K562 (cell line): ENCODE results near the gene SULT1C3. TPM values are rescaled to one million over a fixed set of nuclear protein-coding genes. Genes with fewer than 3 reads are reported as not detected.

ENCODE experiments used
- ATAC-seq: fragments of 200-7000 bp; cut with Tn5 transposase; 3 replicates; pipeline ENCODE4 v1.9.1; 2020; ENCODE audit warnings: moderate library complexity
- BruUV-seq: library from RNA; stranded (reverse); fragments of 400-500 nt; replicated peaks from 2 replicates; lab custom pipeline; 2021; lab: Mats Ljungman, UMichigan
- CTCF ChIA-PET: fragments of 300-600 bp; formaldehyde crosslinking; extraction: SDS; loops from one replicate; lab custom pipeline; 2021; ENCODE audit warnings: low intra/inter-chr PET ratio; lab: Yijun Ruan, JAX
- POLR2A ChIA-PET: fragments of 300-600, 350-650 bp; sonication (Branson Sonifier 250); formaldehyde crosslinking; extraction: SDS; loops from one replicate; lab custom pipeline; 2021; ENCODE audit warnings: antibody characterized with exemption, inconsistent platforms; lab: Yijun Ruan, JAX
- DNase-seq, 4 experiments: peaks; one replicate each; pipeline versions ENCODE4 v3.0.0 to v3.0.0-alpha.2; 2011 to 2018; ENCODE audit warnings: low spot score in 3 of 4, mixed read lengths in 3 of 4; ENCODE audit errors: extremely low read depth in 1 of 4
- FAIRE-seq: peaks from 2 replicates; lab custom pipeline; 2011; peaks lifted over from hg19 to GRCh38; lab: Jason Lieb, UNC
- H2AFZ ChIP-seq: 2 replicates; pipeline ENCODE4 v1.6.0; 2011; ENCODE audit warnings: low read depth, low read length, control low read depth, inconsistent platforms
- H3K27ac ChIP-seq: fragments of 200-600 bp; 3 replicates; pipeline ENCODE4 v1.8.0; 2011; ENCODE audit warnings: low read depth, mild to moderate bottlenecking, control low read depth, inconsistent platforms, low read length, moderate library complexity, mixed read lengths; ENCODE audit errors: extremely low read depth
- H3K27me3 ChIP-seq, 2 experiments: fragments of 300-600 bp in 1 of 2; 2 replicates in 1 of 2; 3 replicates in 1 of 2; pipeline versions ENCODE4 v1.6.0 to v1.8.0; 2011; ENCODE audit warnings: inconsistent platforms in 2 of 2, low read length in 2 of 2, mild to moderate bottlenecking in 1 of 2, mixed read lengths in 1 of 2, moderate library complexity in 1 of 2; ENCODE audit not compliant: control insufficient read depth in 2 of 2, insufficient read depth in 2 of 2
- H3K36me3 ChIP-seq: fragments of 300-600 bp; 3 replicates; pipeline ENCODE4 v1.8.0; 2011; ENCODE audit warnings: mild to moderate bottlenecking, low read length, inconsistent platforms; ENCODE audit not compliant: control insufficient read depth, insufficient read depth
- H3K4me1 ChIP-seq, 2 experiments: fragments of 200-600 bp in 1 of 2; replicated peaks in 1 of 2; 2 replicates in 1 of 2; 3 replicates in 1 of 2; pipeline versions ENCODE4 v1.5.1 to v1.8.0; 2011; ENCODE audit warnings: inconsistent platforms in 2 of 2, low read length in 2 of 2, mild to moderate bottlenecking in 1 of 2, mixed read lengths in 1 of 2, moderate library complexity in 1 of 2; ENCODE audit not compliant: control insufficient read depth in 2 of 2, insufficient read depth in 2 of 2
- H3K4me2 ChIP-seq: 2 replicates; pipeline ENCODE4 v1.6.1; 2011; ENCODE audit warnings: low read length, control low read depth, inconsistent platforms, mixed read lengths; ENCODE audit not compliant: insufficient read depth
- H3K4me3 ChIP-seq: fragments of 200-600 bp; sonication (generic), shearing (Covaris generic); 2 replicates; pipeline ENCODE4 v1.5.1; 2016; ENCODE audit warnings: control low read depth, inconsistent platforms
- H3K79me2 ChIP-seq: fragments of 200-600 bp; 3 replicates; pipeline ENCODE4 v1.8.0; 2011; ENCODE audit warnings: low read length, inconsistent platforms; ENCODE audit not compliant: control insufficient read depth, insufficient read depth
- H3K9ac ChIP-seq, 2 experiments: 2 replicates each; pipeline versions ENCODE4 v1.6.0 to v1.6.1; 2011; ENCODE audit warnings: low read depth in 2 of 2, low read length in 2 of 2, control low read depth in 1 of 2, inconsistent platforms in 1 of 2, mild to moderate bottlenecking in 1 of 2, mixed read lengths in 1 of 2; ENCODE audit not compliant: insufficient read depth in 1 of 2
- H3K9me1 ChIP-seq: one replicate; pipeline ENCODE4 v1.6.0; 2011; ENCODE audit warnings: inconsistent platforms, mild to moderate bottlenecking, low read length, moderate library complexity; ENCODE audit not compliant: control insufficient read depth, insufficient read depth
- H3K9me3 ChIP-seq: replicated peaks from 2 replicates; pipeline ENCODE4 v1.5.1; 2011; ENCODE audit warnings: low read depth, low read length, inconsistent platforms; ENCODE audit not compliant: control insufficient read depth, insufficient read depth
- H4K20me1 ChIP-seq: replicated peaks from 2 replicates; pipeline ENCODE4 v1.6.1; 2011; ENCODE audit warnings: low read length, inconsistent platforms, mixed read lengths; ENCODE audit not compliant: control insufficient read depth, insufficient read depth
- CREB1 ChIP-seq, 2 experiments: sonication (generic) in 1 of 2; formaldehyde crosslinking in 1 of 2; IDR thresholded peaks; 2 replicates each; pipeline versions ENCODE4 v1.6.1 to v1.8.0; 2012 to 2022; ENCODE audit warnings: inconsistent platforms in 1 of 2, mild to moderate bottlenecking in 1 of 2, missing genetic modification reagents in 1 of 2, moderate library complexity in 1 of 2
- E2F6 ChIP-seq, 2 experiments: IDR thresholded peaks; 2 replicates each; pipeline ENCODE4 v1.6.1; 2011; ENCODE audit warnings: borderline replicate concordance in 1 of 2, control low read depth in 1 of 2, low read depth in 1 of 2, low read length in 1 of 2, mild to moderate bottlenecking in 1 of 2, mixed read lengths in 1 of 2, moderate library complexity in 1 of 2; ENCODE audit not compliant: insufficient read depth in 1 of 2, insufficient read length in 1 of 2, poor library complexity in 1 of 2, severe bottlenecking in 1 of 2; ENCODE audit errors: extremely low read depth in 1 of 2
- HDAC8 ChIP-seq: fragments of 450-650 bp; IDR thresholded peaks from 2 replicates; pipeline ENCODE4 v1.6.1; 2016; ENCODE audit warnings: mild to moderate bottlenecking, missing genetic modification characterization, moderate library complexity, missing compliant biosample characterization
- SAP30 ChIP-seq: fragments of 200-600 bp; sonication (generic); IDR thresholded peaks from 2 replicates; pipeline ENCODE4 v1.6.1; 2012; ENCODE audit warnings: borderline replicate concordance, low read depth, mild to moderate bottlenecking, moderate library complexity, low read length, control low read depth, inconsistent platforms; ENCODE audit not compliant: insufficient read depth, poor library complexity, severe bottlenecking
- in situ Hi-C: fragments of 300-500 bp; cut with MboI; formaldehyde crosslinking; loops from 4 replicates; pipeline ENCODE4 v1.15.0; 2018; ENCODE audit warnings: inconsistent platforms, mixed read lengths
- intact Hi-C: fragments of 100-400 bp; cut with micrococcal nuclease; formaldehyde crosslinking; loops from 2 replicates; pipeline ENCODE4 v1.14.2; 2022
- polyA plus RNA-seq, 8 experiments: library from polyadenylated mRNA; depleted of rRNA in 4 of 8; stranded (reverse) in 5 of 8; unstranded in 3 of 8; fragments of >200 nt; fragmentation: Nextera tagmentation in 2 of 8; fragmentation: Illumina TruSeq in 1 of 8; extraction: Ambion mirVana in 2 of 8; extraction: Trizol in 1 of 8; gene quantifications; 2 replicates each; pipeline versions ENCODE4 v1.2.1 to v1.2.3, GENCODE V29; 2011 to 2014; ENCODE audit warnings: inconsistent platforms in 1 of 8, missing spikeins in 1 of 8
- total RNA-seq, 7 experiments: library from RNA; depleted of rRNA in 6 of 7; stranded (reverse); fragments of >200 nt in 6 of 7; fragmentation: Illumina TruSeq in 2 of 7; extraction: Trizol in 2 of 7; gene quantifications; 2 replicates each; pipeline versions ENCODE4 v1.2.1 to v1.2.3, GENCODE V29; 2011 to 2021; ENCODE audit warnings: low replicate concordance in 1 of 7

SULT1C3 gene
- total and polyA plus RNA-seq, 9 of the 15 experiments (the other 6 are each of a cell fraction or from before 2014, with no cell fraction given) = not detected

GRCh38 chr2:108309903-108310302 is 70.1 kb downstream of the SULT1C3 start:
- in situ Hi-C loops = no loop called here
- H4K20me1 ChIP-seq = no peaks in the 10 kb centered on the region
- no peak for DNase-seq
- no peak overlapping the region for H3K27ac ChIP-seq
- H3K9me3 ChIP-seq = no peaks in the 10 kb centered on the region
- H2AFZ ChIP-seq = no peak overlapping the region
- no peak for ATAC-seq
- H3K4me2 ChIP-seq = no peak overlapping the region
- intact Hi-C loops = no loop called here
- no peak for FAIRE-seq
- no peaks in the 10 kb centered on the region for H3K4me1 ChIP-seq
- H3K9ac ChIP-seq = no peak overlapping the region
- H3K9me1 ChIP-seq = no peaks in the 10 kb centered on the region
- BruUV-seq = no TSS peak
- H3K4me3 ChIP-seq = no peak overlapping the region
- H3K27me3 ChIP-seq = no peaks in the 10 kb centered on the region
- POLR2A ChIA-PET = no interaction called here
- H3K36me3 ChIP-seq = no peaks in the 10 kb centered on the region
- CTCF ChIA-PET = no interaction called here
- no peaks in the 10 kb centered on the region for H3K79me2 ChIP-seq
- TF ChIP-seq E2F6 (IDR thresholded peaks at IDR 0.05; ENCODE audit: borderline replicate concordance in 1 of 2, extremely low read depth in 1 of 2, insufficient read depth in 1 of 2, insufficient read length in 1 of 2, low read depth in 1 of 2, low read length in 1 of 2, poor library complexity in 1 of 2, severe bottlenecking in 1 of 2) = no peak
- no peak for TF ChIP-seq CREB1 (IDR thresholded peaks at IDR 0.05)
- no peak for TF ChIP-seq CREB1 (CRISPR knock-in tag; IDR thresholded peaks at IDR 0.05)
- no peak for TF ChIP-seq HDAC8 (tag)
- TF ChIP-seq SAP30 = no peak
- TF ChIP-seq, all 486 proteins: peak for 0

Other genes with a start within 250 kb of the SULT1C3 start
- not detected in 2 replicates for gene SULT1C2, start 48.9 kb downstream of the SULT1C3 start, total RNA-seq (2014; rRNA removed)
- not detected in 2 replicates for gene SULT1C2, start 48.9 kb downstream of the SULT1C3 start, total RNA-seq (2014; rRNA removed; fragmentation: Illumina TruSeq; extraction: Trizol)
- gene SULT1C2, start 48.9 kb downstream of the SULT1C3 start, total RNA-seq (2015; rRNA removed; fragmentation: Illumina TruSeq; extraction: Trizol) = 0.15 and 0.22 TPM in 2 replicates
- gene SULT1C2, start 48.9 kb downstream of the SULT1C3 start, total RNA-seq (2021) = not detected in 2 replicates
- not detected in 2 replicates for gene SULT1C2, start 48.9 kb downstream of the SULT1C3 start, polyA plus RNA-seq (2011; rRNA removed)
- not detected in 2 replicates for gene SULT1C2, start 48.9 kb downstream of the SULT1C3 start, polyA plus RNA-seq (2014; fragmentation: Illumina TruSeq; extraction: Trizol)
- gene SULT1C2, start 48.9 kb downstream of the SULT1C3 start, polyA plus RNA-seq (2014; fragmentation: Nextera tagmentation; extraction: Ambion mirVana) = not detected
- gene SULT1C2, start 48.9 kb downstream of the SULT1C3 start, polyA plus RNA-seq (2014; rRNA removed) = not detected in 2 replicates
- gene SULT1C4, start 138.0 kb downstream of the SULT1C3 start, total RNA-seq (2014; rRNA removed) = not detected in 2 replicates
- 0.10 TPM in 1 of 2 replicates, not detected in the other for gene SULT1C4, start 138.0 kb downstream of the SULT1C3 start, total RNA-seq (2014; rRNA removed; fragmentation: Illumina TruSeq; extraction: Trizol)
- gene SULT1C4, start 138.0 kb downstream of the SULT1C3 start, total RNA-seq (2015; rRNA removed; fragmentation: Illumina TruSeq; extraction: Trizol) = 0.14 TPM in 1 of 2 replicates, not detected in the other
- not detected in 2 replicates for gene SULT1C4, start 138.0 kb downstream of the SULT1C3 start, total RNA-seq (2021)
- gene SULT1C4, start 138.0 kb downstream of the SULT1C3 start, polyA plus RNA-seq (2011; rRNA removed) = 0.07 TPM in 1 of 2 replicates, not detected in the other
- gene SULT1C4, start 138.0 kb downstream of the SULT1C3 start, polyA plus RNA-seq (2014; fragmentation: Illumina TruSeq; extraction: Trizol) = 0.06 TPM in 1 of 2 replicates, not detected in the other
- gene SULT1C4, start 138.0 kb downstream of the SULT1C3 start, polyA plus RNA-seq (2014; fragmentation: Nextera tagmentation; extraction: Ambion mirVana) = under 1 TPM in 1 of 2 experiments, not detected in 1; 0.04 TPM
- gene SULT1C4, start 138.0 kb downstream of the SULT1C3 start, polyA plus RNA-seq (2014; rRNA removed) = 0.12 TPM in 1 of 2 replicates, not detected in the other
- gene GCC2, start 209.2 kb downstream of the SULT1C3 start, total RNA-seq (2014; rRNA removed) = 11.0 and 15.5 TPM in 2 replicates
- 35.7 and 46.1 TPM in 2 replicates for gene GCC2, start 209.2 kb downstream of the SULT1C3 start, total RNA-seq (2014; rRNA removed; fragmentation: Illumina TruSeq; extraction: Trizol)
- gene GCC2, start 209.2 kb downstream of the SULT1C3 start, total RNA-seq (2015; rRNA removed; fragmentation: Illumina TruSeq; extraction: Trizol) = 20.1 and 24.4 TPM in 2 replicates
- 23.5 and 26.4 TPM in 2 replicates for gene GCC2, start 209.2 kb downstream of the SULT1C3 start, total RNA-seq (2021)
- 16.0 and 19.9 TPM in 2 replicates for gene GCC2, start 209.2 kb downstream of the SULT1C3 start, polyA plus RNA-seq (2011; rRNA removed)
- gene GCC2, start 209.2 kb downstream of the SULT1C3 start, polyA plus RNA-seq (2014; fragmentation: Illumina TruSeq; extraction: Trizol) = 23.6 and 29.5 TPM in 2 replicates
- 10 to 100 TPM; 11.4 to 19.5 TPM for gene GCC2, start 209.2 kb downstream of the SULT1C3 start, polyA plus RNA-seq (2014; fragmentation: Nextera tagmentation; extraction: Ambion mirVana)
- gene GCC2, start 209.2 kb downstream of the SULT1C3 start, polyA plus RNA-seq (2014; rRNA removed) = 11.7 and 19.3 TPM in 2 replicates